GM10847 (cell line): Measurements from ENCODE around the gene GFRA1.

Source experiments
- POLR2A ChIP-seq: IDR thresholded peaks from 2 replicates; pipeline ENCODE4 v1.6.1; 2011; ENCODE audit not compliant: insufficient read length; ENCODE audit errors: extremely low read depth

The GFRA1 gene, protein sequence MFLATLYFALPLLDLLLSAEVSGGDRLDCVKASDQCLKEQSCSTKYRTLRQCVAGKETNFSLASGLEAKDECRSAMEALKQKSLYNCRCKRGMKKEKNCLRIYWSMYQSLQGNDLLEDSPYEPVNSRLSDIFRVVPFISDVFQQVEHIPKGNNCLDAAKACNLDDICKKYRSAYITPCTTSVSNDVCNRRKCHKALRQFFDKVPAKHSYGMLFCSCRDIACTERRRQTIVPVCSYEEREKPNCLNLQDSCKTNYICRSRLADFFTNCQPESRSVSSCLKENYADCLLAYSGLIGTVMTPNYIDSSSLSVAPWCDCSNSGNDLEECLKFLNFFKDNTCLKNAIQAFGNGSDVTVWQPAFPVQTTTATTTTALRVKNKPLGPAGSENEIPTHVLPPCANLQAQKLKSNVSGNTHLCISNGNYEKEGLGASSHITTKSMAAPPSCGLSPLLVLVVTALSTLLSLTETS

DNA sequence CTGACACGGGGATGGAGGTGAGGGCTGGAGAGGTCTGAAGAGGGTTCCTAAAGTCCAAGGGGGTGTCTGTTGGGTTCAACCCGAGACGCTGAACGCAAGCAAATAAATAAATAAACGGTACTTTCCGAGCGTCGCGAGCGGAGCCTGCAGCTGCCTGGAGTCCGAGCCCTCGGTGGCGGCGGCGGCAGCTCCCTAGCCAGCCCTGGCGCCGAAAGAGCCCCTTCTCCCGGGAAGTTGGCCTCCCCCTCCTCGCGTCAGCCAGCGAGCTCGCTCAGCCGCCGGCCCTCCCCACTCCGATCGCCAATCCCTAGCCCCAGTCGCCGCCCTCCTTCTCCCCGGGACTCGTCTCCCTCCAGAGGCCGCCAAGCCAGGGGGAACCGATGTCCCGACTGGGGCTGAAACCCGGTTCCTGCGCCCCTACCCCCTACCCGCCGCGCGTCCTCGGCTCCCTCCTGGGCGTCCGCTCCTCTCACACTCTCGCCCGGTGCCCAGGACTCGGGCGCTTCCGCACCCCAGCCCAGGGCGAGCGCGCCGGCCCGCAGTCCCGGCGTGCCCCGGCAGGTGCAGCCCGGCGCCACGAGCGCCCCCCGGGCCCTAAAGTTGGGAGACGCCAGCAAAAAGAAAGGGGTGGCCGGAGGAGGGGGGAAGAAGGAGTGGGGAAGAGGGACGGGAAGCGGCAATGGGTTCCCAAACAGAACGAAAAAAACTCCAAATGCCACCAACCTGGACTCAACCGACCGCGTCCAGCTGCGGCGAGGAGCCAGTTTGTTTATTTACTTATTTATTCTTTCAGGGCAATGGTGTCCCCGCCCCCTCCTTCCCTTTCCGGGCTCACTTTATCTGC is at the start of gene GFRA1:
Gene GFRA1 (minus strand): TSS at position 767 of the 844 bp plus-strand sequence. CDS start 1,177 bp downstream, outside the sequence.
- no peak for TF ChIP-seq POLR2A

DNA sequence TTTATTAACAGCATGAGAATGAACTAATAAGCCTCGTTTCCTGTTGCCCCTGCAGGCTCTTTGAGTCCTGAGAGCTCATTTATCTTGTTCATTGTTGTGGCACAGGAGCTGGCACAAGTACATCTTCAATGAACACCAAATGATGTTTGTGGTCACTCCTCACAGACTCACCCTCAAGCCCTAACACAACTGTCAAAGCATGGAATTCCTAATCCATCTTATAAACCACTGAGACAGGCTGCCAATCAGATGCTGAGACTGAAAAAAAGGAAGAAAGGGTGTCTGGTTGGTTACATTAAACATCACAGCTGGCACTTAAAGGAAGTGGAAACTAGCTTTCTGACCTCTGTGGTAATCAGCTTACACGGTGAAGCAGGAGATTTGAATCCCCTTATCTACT is 43.5 kb upstream of the GFRA1 start:
- no peak for TF ChIP-seq POLR2A

DNA sequence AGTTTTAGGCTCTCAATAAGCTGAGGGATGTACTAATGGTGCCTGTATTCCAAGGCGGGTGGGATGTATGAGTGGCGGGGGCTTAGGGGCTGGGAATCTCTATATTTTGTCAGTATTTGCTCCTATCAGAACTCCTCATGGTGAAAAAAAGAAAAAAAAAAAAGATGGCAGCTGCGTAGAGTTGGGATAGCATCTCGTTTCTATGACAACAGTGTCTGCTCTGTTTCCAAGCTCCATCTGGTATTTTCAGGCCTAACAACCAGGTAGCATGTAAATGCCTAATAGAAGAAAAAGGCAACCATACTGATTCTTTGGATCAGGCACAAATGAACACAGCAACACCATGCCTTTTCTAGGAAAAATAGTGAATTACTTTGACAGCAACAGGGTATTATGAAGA is 39.5 kb upstream of the GFRA1 start:
- TF ChIP-seq POLR2A = no peak

DNA sequence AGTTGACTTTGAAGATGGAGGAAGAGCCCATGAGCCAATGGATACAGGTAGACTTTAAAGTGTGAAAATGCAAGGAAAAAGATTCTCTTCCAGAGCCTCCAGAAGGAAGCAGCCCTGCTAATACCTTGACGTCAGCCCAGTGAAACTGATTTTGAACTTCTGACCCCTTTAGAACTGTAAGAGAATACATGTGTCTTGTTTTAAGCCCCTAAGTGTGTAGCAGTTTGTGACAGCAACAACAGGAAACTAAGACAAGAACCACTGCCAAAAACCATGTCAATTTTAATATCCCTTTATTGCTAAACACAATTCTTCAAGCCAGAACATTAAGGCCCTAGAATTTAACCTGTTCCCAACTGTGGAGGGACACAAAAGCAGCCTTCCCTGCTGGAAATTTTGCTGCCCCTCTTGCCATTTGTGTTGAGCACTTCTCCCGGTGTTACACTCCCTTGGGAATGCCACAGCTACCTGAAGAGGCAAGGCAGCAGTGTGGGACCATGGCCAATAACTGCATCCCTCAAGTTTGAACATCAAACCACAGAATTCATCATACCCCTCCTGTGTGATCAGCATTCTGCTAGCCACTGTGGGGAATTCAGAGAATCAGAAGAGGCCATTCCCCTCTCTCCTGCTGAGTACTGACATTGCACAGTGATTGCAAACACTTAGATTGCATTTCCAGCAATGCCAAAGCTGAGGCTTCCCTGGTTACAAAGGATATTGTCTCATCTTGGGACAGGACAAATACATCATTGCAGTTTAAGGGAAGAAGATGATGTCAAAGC is 38.9 kb upstream of the GFRA1 start:
- TF ChIP-seq POLR2A = no peak

DNA sequence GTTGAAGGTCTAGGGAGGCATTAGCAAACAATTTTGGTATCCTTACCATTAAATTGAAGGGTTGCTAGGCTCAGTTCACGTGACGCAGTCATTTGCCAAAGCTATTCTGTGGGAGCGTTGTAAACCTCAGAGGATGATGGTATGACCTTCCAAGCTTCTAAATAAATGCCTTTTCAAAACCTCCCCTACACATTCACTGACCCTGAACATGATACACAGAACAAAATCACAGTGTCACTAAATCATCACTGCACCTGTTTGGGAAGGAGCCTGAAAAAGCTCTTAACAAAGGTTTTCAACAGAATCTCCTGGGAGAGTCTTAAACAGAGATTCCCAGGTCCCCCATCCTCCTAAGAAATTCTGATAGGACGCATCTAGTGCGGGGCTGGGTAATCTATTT is 38.0 kb upstream of the GFRA1 start:
- no peak for TF ChIP-seq POLR2A

DNA sequence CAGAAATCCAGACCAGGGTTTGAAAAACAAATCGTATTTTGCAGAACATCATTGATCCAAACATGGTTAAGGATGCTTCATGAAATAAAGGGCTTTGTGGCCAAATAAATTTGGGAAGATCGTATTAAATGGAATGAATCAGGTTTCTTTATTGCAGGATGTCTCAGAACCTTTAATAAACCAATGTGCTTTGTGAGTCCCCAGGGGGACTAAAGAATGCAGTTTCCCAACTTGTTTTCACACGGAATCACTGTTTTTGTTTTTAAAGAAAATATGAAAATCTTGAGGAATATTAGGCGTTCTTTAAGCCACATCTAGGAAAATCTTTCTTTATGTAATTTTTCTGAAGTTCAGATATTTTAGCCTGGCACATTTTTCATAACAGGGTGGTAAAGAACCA is 34.4 kb upstream of the GFRA1 start:
- no peak for TF ChIP-seq POLR2A

DNA sequence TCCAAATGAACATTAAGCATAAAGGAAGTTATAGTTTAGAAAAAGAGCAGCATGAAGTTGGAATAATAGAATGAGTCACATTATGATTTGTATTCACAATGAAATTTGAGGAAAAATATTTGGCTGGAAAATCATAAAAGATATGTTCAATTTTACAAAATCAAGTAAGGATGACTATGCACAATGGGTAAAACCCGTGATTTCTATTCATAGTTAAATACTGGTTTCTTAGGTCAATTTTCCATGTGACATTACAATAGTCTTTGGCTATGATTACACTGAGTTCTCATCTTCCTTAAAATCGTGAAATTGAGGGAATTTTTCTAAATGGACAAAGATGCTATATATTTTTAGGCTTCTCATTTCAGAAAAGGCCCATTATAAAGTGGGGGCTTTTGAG is 33.8 kb upstream of the GFRA1 start:
- TF ChIP-seq POLR2A = no peak

DNA sequence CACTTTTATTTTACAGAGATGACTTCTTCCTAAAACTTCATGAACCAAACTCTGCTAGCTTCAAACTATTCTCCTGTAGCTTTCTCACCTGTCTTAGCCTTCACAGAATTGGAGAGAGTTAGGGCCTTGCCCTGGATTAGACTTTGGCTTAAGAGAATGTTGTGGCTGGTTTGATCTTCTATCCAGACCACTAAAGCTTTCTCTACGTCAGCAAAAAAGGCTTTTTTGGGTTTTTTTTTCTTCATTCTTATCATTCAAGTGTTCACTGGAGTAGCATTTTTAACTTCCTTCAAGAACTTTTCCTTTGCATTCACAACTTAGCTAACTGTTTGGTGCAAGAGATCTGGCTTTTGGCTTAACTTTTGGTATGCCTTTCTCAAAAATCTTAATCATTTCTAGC is 31.9 kb upstream of the GFRA1 start:
- no peak for TF ChIP-seq POLR2A

DNA sequence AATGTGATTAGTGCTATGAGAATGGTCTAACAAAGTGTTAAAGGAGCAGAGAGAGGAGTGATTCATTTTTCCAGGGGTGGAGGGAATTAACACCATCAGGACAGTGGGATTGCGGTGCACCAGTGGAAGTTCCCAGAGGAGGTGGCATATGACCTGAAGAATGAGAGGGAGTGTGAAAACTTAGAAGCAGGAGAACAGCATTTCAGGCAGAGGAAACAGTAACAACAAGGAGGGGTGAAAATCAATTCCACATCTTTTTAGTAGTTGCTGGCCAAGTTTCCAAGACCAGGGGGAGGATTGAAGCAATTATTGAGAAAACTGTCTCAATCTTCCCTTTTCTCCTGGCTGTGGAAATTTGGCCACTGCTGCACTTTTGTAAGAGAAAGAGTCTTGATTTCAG is 27.5 kb upstream of the GFRA1 start:
- no peak for TF ChIP-seq POLR2A

DNA sequence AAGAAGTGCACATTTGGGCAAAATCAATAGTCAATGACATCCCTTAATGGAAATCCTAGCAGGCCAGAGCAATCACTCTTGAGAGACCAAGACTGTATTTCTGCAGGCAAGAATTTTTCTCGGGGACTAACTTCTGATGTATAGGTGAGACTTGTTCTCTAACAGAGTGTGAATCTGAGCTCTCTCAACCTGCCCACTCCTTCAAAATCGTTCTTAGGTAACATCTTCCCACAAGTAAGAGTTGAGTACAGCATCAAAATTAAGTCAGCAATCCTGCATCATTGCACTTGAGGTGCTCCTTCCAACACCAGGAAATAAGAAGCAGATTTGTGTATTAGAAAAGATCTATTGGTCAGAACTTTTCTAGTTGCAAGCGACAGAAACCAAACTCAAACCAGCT is 25.6 kb upstream of the GFRA1 start:
- TF ChIP-seq POLR2A = no peak

DNA sequence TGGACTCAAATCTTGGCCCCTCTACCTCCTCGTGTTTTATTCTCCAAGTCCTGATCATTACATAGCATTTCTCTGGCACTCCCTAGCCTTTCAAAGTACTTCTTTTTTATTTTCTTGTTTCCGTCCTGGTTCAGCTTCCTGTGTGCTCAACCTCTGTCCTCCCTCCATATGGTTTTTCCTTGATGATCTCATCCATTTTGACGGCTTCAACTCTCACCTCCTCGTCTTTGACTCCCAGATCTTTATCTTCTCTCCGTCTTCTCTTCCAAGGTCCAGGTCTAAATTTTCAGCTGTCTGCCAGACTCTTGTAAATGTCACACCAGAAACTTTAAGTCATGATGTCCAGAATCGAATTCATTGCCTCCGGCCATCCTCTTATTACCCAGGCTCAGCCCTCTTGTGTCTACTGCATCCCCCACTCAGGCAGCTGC is 23.3 kb upstream of the GFRA1 start:
- no peak for TF ChIP-seq POLR2A

DNA sequence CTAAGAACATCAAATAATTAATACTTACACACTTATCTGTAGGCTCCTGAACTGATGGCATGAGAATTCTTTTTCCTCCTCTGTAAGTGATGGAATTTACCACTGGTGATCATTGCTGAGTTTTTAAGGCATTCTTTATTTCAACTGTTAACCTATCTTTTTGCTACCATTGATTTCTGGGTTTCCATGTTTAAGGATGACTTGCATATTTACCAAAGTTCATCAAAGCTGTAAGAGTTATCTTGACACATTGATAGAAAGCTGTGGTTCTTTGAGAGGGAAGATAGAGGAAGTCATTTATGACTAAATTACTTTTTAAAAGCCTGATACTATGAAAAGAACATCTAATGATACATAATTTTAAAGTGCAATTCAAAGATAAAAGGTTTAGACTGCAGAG is 19.5 kb upstream of the GFRA1 start:
- TF ChIP-seq POLR2A = no peak

DNA sequence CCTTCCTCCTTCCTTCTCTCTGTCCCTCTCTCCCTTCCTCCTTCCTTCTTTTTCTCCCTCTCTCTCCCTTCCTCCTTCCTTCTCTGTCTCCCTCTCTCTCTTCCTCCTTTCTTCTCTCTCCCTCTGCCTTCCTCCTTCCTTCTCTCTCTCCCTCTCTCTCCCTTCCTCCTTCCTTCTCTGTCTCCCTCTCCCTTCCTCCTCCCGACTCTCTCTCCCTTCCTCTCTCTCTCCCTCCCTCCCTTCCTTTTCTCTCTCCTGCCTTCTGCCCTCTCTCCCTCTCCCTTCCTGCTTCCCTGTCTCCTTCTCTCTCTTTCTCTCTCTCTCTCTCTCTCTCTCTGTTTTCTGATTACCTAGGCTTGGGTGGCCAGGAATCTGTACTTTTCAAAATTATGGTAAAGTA is 16.6 kb upstream of the GFRA1 start:
- TF ChIP-seq POLR2A = no peak

DNA sequence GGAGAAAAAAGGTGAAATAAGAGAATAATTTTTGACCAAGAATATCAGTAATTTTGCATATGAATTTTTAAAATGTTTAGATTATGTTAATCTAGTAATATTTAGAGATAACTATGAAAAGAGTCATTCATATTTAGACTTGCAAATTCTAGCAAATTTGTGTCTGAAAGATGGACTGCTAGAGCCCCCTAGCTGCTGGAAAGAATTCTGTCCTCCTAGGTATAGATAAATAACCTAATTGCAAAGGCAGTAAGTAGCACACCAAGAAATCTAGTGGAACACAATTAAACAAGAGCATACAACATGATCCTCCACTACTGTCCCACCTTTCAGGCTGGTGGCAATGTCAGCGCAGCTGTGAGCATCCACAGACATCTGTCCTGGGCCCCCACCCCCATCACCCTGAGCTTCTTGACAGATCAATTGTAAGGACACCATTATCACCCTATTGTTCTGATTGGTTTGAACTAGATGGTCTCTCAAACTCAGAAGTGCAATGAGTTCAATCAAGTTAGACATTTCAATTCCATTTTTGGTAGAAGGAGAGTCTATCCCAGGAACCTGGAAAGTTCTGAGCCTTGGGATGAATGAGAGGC is 15.0 kb upstream of the GFRA1 start:
- no peak for TF ChIP-seq POLR2A

DNA sequence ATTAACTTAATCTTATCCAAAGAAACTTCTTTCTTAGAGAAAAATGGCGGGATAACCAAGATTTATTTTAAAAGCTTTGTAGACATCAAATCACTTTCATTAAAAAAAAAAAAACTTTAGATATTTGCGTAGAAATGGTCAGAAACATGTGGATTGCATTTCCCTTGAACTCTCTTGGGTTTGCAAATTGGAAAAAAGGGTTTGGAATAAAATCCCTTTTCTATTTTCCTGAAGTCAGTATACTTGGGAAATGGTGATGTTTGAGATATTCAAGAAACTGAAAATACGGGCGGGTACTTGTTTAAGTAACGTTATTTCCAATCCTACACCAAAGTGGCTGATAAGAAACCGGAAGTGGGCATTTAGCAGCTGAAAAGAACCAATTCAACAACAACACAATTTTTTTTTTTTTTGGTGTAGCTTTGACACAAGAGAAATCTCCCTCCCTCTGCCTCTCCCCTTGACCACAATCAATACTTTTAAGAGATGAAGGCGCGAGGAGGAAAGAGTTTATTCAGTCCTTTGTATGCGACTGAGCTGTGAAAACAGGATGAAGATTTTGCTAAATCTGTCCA is 13.7 kb upstream of the GFRA1 start:
- TF ChIP-seq POLR2A = no peak
